ENCODE results near the gene NPPC. TPM values are rescaled to one million over a fixed set of nuclear protein-coding genes. Genes with fewer than 3 reads are reported as not detected.
"Not testable (repeated sequence)": the region's sequence is repeated elsewhere in the genome, so short reads cannot be mapped to it uniquely, and the experiment has no call there.

Gene NPPC
- total RNA-seq, 1 donor from 2014 or later = 10.7 TPM

DNA sequence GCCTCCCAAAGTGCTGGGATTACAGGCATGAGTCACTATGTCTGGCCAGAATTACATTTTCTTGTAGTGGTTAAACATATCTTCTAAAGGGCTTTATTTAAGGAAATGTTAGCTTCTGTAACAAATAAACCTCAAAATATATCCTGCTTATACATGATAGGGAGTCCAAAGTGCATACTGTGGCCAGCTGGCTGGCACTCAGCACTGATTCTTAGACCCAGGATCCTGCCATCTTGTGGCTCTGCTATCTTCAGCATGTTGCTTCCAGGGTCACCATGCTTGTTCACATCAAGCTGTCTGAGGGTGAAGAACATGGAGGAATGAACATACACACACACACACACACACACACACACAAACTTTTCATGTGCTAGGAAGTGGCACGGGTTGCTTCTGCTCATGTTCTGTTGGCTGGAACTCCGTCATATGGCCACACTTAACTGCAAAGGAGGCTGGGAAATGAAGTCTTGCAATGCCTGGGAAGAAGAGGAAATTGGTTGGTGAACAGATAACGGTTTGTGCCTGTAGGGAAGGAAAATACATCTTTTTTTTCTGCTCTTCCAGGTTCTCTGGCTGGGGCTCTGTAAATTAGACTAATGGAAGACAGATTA lies 40.0 kb downstream of the NPPC start:
- DNase-seq = no peak

GRCh38 chr2:231884438-231885140 lies 41.6 kb downstream of the NPPC start:
- no peak for DNase-seq

GRCh38 chr2:231883468-231883881 lies 42.7 kb downstream of the NPPC start:
- DNase-seq = no peak

DNA sequence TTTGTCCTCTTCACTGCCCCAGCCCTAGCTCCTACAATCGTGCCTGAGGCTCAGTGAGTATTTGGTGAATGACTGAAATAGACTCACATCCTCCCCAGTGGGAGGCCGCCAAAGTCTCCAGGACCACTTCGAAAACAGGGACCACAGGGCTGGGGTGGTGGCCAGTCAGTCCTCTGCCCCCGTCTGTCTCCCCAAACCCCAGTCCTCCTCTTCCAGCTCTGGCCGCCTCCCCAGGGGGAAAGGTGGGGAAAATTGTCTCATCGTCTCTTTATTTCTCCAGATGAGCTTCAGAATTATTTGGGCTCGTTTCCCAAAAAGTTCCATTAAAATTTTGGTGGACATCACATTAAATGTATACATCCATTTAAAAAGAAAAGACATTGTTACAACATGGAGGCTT lies 43.5 kb downstream of the NPPC start:
- DNase-seq = no peak

DNA sequence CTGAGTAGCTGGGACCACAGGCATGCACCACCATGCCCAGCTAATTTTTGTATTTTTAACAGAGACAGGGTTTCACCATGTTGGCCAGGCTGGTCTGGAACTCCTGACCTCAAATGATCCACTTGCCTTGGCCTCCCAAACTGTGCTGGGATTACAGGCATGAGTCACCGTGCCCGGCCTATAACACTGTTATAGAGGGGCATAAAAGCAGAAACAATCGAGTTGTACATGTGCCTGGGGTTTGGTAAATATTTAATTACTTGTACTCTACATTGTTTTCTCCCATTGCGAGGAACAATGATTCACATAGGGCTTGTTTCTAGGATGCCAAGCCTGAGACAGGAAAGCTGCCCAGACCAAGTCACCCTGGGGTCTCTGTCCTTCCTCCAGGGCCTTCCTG lies 45.8 kb downstream of the NPPC start:
- not testable (repeated sequence) for DNase-seq

- no peak for DNase-seq
Observed at GRCh38 chr2:231879216-231879615, 47.0 kb downstream of the NPPC start.

DNA sequence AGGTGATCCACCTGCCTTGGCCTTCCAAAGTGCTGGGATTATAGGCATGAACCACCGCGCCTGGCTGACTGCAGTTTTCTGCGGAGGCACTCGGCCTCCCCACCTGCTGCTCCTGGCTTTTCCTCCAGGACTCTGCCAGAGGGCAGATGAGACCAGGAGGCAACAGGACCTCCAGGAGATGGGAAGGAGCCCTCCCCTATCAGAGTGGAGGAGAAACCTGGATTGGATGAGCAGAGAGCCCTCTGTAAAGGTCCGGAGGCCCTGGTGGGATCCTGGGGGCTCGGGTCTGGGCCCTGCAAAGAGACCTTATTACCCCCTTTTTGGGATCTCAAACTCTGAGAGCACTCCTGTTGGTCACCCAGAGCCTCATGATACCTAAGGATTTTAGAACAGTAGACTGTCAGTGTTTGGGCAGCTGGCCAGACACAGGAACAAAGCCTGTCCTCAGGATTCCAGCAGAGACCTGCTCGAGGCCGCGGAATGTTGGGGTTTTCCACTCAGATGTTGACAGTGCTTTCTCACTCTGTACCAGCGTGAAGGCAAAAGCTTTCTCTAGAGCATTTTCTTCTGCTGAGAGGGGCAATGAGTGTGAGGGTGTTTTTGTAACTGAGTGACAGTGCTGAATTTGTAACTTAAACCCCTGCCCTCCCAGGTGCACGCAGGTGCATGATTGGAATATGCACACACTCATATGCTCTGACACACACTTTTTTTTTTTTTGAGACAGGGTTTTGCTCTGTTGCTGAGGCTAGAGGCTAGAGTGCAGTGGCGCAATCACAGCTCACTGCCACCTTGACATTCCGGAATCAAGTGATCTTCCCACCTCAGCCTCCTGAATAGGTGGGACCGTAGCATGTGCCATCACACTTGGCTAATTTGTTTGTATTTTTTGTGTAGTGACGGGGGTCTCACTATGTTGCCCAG lies 48.4 kb downstream of the NPPC start:
- peak; percentile 46 for DNase-seq

DNA sequence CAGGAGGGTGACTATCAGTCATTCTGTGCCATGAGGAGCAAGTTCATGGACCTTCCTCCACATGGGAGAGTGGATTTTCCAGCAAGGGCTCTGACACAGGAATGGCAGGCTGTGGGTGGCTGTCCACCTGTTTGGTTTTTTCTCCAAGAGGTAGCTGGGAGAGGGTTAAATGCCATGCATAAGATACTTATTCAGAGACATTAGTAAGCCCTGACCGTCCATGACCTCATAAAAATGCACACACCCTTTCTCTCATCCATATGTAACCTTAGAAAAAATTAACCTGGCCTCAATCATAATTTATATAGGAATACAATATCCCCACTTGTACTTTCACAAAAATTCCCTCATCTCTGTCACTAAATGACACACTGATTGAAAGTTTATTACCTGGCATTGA lies 51.3 kb downstream of the NPPC start:
- no peak for DNase-seq

Small RNA genes lying within 50 kb of the gene (small RNA-seq; reads per million reads assigned to genes)
- not detected for gene MIR1471 (ENCODE audit: low replicate concordance)

Other genes starting within 250 kb of the NPPC start
- gene PTMA, start 217.9 kb downstream of the NPPC start, total RNA-seq = 543 TPM
- gene PDE6D, start 145.1 kb downstream of the NPPC start, total RNA-seq = 14.8 TPM
- gene COPS7B, start 140.0 kb downstream of the NPPC start, total RNA-seq = 22.5 TPM
- 34.7 TPM for gene DIS3L2, start 35.3 kb upstream of the NPPC start, total RNA-seq

Measured in tongue (tissue), 3 donors.